GM18909 (cell line): ENCODE data around the gene HOTAIR.

ENCODE experiments used
- ATAC-seq: cut with Tn5 transposase; IDR thresholded peaks from one replicate; pipeline ENCODE4 v1.9.1; 2021; ENCODE audit warnings: mild to moderate bottlenecking; ENCODE audit not compliant: unreplicated experiment, poor library complexity

The HOTAIR gene

DNA sequence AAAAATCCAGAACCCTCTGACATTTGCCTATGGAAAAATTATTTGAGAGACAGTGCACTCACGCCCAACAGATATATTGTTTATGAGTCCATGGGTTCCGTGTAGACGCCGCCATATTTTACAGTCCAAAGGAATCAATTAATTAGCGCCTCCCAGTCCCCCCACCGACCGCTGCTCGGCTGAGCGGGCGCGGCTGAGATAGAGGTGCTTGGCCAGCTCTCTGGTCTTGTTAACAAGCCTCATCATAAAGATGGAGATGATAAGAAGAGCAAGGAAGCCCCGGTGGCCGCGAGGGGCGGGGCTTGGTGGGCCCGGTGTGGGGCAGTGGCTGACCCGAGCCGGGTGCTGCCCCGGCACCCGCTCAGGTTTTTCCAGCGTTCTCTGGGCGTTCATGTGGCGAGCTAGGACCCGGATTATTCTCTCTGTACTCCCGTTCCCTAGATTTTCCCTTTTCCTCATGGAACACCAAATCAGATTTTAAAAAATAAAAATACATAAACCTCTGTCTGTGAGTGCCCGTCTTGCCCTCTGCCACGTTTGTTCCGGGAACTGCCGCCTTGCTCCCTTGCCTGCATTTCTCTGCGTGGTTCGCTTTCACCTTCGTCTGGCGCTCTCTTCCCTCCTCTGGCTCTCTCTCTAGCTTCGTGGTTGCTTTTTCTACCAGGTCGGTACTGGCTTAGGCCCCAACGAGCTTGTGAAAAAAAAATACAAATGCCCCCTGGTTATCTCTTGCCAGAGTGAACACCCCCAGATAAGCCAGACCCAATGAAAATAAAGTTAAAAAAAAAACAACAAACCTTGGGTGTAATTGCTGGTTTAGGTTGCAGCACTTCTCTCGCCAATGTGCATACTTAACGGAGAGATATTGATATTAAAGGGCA, 11.1 kb downstream of the HOTAIR start:
- no peak for ATAC-seq

GRCh38 chr12:53963005-53963404, 11.7 kb downstream of the HOTAIR start:
- no peak for ATAC-seq

GRCh38 chr12:53961025-53961761, 13.6 kb downstream of the HOTAIR start:
- ATAC-seq, result no peak

DNA sequence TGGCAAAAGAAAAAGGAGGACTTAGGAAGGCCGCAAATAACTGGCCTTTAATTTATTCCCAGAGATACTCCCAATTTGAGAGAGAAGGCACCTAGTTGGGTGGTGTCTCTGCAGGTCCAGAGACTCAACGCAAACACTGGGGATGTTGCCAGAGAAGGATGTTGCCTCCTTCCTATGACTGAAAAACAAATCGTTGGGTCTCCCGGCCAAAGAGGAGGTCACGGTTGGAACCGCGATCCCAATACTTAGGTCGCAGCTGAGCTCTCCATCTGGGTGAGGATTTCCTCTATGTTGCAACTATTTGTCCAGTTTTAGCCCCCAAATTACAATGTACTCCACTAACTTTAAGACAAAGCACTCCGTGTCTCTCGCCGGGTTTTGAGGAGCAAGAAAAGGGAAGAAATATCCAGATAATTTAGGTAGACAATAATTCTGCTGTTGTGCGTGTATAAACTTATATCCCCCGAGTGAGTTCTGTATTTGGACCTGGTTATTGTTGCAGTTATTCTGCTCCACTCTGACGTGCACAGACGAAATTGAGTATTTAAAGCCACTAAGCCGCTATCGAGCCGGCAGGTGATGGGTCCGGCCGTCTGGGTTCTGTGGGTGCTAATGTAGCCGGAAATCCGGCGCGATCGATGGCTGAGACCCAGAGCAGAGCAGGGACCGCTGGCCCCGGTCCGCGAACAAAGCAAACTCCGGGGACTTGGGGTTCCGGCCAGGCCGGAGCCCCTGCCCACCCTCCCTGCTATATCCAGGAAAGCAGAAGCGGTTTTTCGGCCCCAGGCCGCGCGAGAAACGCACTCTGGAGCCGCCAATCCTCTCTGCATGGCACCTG, 14.3 kb downstream of the HOTAIR start:
- no peak for ATAC-seq

DNA sequence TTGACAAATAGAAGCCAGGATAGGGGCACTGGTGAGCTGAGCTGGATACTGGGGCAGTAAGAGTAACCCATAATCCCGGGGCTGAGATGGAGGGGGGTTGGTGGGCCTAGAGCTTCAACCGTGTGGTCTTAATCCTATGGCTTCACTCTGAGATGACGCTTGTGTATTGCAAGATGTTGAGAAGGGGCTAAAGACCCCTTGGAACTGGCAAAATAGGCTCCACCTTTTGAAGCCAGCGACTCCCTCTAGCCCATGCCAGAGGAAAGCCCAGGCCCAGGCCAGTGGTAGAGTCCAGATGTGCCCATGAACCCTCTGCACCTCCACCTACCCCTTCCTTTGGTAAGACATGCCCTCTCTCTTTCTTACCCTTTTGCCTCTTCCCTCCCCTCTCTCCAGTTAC, 15.4 kb downstream of the HOTAIR start:
- no peak for ATAC-seq

GRCh38 chr12:53958128-53958527, 16.6 kb downstream of the HOTAIR start:
- ATAC-seq, result no peak

- no peak for ATAC-seq
Observed at GRCh38 chr12:53956914-53957536, 17.7 kb downstream of the HOTAIR start.

DNA sequence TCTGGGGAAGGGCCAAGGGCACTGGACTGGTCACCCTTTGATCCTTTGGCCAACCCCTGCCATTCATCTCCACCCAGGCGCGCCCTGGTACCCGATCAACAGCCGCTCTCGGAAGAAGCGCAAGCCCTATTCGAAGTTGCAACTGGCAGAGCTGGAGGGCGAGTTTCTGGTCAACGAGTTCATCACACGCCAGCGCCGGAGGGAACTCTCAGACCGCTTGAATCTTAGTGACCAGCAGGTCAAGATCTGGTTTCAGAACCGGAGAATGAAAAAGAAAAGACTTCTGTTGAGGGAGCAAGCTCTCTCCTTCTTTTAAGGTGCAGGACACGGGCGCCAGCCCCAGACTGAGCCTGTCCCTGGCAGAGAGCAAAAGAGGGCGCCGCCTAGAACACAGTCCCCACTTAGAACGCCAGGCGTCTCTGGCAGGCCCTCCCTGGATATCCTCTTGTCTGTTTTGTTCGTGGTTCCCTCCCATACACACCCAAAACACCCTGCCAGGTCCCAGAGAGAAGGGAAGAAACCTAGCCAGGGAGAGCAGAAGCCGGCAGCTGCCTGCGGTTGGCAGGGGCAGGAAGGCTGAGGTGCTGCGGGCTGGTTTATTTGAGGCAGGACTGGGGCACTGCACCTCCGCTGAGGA, 18.4 kb downstream of the HOTAIR start:
- no peak for ATAC-seq

- ATAC-seq, result no peak
Observed at GRCh38 chr12:53955776-53956250, 18.9 kb downstream of the HOTAIR start.

GRCh38 chr12:53955036-53955775, 19.5 kb downstream of the HOTAIR start:
- ATAC-seq, result no peak

GRCh38 chr12:53954694-53955035, 20.1 kb downstream of the HOTAIR start, which contains the start of gene HOXC12:
HOXC12 (plus strand) TSS chr12:53954903; CDS start chr12:53954930, 27 bp downstream.
- ATAC-seq, result no peak

- ATAC-seq, result no peak
Observed at GRCh38 chr12:53953831-53954693, 20.7 kb downstream of the HOTAIR start.

GRCh38 chr12:53952871-53953734, 21.7 kb downstream of the HOTAIR start:
- ATAC-seq, result no peak

DNA sequence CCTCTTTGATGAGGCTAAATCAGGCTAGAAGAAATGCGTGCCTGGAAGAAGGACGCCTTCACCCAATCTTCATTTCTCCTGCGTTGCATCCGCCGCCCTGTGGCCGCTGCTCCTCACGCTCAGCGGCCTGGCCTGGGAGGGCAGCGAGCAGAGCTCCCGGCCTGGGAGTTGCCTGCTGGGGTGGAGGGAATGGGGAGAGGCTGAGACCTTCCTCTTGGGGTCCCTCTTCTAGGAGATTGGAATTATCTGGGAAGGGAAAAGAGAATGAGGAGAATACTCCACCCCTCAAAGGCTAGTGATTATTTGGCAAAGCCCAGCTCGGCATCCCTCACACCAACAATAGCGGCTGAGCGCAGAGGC, 22.4 kb downstream of the HOTAIR start:
- ATAC-seq, result no peak

DNA sequence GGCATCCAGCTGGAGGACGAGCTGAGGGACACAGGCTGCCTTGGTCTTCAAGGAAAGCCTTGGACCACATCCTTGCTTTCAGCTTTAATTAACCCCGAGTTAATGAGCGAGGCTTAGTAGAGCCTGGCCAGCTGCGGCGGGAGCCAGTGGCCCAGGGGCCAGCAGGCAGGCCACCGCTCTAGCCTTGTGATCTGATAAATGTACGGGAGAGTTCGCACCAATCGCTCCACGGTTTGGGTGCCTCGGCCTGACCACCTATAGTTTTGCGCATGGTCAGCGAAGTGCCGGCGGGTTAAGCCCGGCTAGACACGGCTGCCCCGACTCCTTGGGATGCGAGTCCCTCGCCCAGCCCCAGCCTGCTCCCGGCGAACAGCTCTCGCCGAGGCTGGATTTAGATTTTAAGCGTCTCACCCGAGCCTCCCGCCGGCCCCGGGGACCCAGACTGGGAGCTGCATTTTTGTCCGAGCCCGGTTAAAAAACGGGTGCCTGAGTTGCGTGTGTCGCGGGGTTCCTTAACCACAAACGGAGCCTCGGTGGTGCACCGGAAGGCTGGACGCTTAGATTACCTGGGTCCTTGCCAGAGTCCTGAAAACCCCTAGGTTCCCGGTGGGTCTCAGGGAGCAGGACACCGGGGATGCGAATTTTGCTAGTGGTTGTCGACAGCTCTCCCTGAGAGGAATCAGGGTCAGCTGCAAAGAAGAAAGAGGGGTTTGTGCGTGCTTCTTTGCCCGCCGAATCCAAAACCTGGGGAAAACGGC, 23.0 kb downstream of the HOTAIR start:
- no peak for ATAC-seq

GRCh38 chr12:53950789-53951576, 23.8 kb downstream of the HOTAIR start:
- ATAC-seq, result no peak
